GOT3 (cell line): Measurements from ENCODE around the gene RXFP3.
"Not testable (repeated sequence)": the region's sequence is repeated elsewhere in the genome, so short reads cannot be mapped to it uniquely, and the experiment has no call there.

Experiments
- DNase-seq: peaks from one replicate; lab custom pipeline; 2025; ENCODE audit warnings: mixed read lengths; lab: John Stamatoyannopoulos, UW

Gene RXFP3

DNA sequence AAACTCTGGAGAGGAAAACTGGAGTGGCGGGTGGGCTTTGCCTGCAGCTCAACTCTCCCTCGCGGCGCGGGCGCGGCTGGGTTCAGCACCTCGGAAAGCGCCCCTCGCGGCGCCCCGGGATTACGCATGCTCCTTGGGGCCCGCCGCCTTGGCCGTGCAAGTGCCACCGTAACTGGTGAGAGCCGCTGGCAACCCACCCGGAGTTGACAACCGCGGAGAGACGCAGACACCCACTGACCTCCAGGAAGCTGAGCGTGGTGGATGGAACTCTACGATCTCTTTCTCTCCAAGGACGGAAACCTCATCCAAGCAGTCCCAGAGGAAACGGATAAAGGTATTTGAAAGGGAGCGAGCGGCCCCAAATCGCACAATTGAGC is 194 bp upstream of the RXFP3 start:
- DNase-seq: no peak

- DNase-seq: no peak
Measured at GRCh38 chr5:33937017-33937706, 976 bp downstream of the RXFP3 start.

- no peak for DNase-seq
Measured at GRCh38 chr5:33937707-33938506, 1.7 kb downstream of the RXFP3 start.

DNA sequence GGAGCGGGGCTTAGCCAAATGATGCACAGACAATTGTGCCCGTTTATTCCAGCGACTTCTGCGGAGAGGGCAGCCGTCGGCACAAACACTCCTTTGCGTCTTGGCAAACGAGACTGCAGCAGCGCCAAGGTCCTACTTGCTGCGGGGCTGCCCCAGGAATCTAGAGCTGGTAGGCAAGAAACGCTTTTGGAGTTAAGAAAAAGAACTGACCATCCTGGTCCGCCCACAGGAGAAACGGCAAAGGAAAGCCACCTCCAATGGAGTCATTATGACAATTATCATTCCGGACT is 2.3 kb downstream of the RXFP3 start:
- no peak for DNase-seq

- DNase-seq: no peak
Measured at GRCh38 chr5:33938881-33939280, 2.7 kb downstream of the RXFP3 start.

DNA sequence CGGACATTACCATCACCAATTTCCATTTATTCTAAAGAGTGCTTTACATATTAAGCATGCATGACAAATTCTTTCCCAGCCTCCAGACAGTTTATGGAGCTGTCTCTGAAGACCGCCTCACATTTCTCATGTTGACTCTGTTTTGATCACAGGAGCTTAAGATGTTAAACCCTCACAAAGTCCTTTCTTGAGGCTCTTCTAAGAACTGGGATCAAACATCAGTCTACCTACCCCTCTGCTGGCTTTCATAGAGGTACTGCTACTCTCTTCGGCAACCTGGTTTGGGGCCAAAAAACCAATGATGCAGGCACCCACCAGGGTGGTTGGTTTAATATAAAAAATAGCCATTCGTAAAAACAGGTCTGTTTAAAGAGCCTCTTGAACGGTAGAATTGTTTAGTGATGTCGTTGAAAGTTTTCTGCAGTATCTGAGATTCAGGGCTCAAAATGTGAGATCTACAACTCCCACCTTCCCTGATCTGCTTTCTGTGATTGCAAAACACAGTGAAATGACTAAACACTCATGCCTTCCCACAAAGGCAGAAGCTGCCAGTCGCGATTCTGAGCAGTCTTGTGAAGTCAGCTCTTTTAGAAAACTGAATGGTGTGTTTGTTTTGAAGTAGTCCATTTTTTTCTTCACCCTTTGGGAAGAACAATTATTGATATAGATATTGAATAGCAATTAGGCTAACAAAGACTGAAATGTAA is 3.5 kb downstream of the RXFP3 start:
- no peak for DNase-seq

DNA sequence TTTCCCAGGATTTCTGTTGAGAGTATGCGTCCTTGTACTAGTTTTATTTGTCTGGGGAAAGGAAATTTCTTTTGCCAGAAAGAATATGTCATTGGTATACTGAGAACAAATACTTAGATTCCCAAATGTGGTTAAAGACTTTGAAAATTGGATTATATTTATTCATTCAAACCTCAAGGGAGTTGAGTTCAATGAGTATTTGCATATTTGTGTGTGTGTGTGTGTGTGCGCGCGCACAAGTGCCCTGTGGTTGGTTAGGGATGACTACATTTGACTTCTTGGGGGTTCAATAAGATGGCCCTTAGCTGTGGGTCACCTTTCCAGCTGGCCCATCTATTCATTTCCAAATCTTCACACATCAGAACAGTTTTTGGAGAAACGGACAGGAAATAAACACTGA is 4.9 kb downstream of the RXFP3 start:
- DNase-seq: no peak

DNA sequence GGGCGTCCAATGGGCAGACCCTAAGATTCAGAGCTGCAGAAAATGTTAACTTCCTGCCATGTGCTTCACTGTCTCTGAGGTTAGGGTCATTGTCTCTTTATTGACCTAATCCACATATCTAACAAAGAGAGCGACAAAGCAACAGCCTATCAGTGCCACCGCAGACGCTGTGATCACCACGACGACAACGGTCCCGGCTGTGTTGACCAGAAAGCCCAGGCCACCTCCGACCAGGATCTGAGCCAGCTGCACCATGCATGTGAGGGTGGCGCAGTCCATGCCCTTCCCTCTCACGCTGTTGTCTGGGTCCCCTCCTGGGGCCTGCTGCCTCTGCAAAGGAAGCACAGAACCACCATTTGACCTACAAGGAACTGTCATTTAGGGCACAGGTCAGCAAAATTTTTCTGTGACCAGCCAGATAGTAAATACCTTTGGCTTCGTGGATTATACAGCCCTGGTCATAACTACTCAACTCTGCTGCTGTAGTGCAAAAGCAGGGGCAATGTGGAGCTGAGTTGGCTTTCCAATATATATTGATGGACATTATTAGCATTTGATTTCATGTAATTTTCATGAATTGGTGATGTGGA is 8.5 kb downstream of the RXFP3 start:
- no peak for DNase-seq

GRCh38 chr5:33952175-33952574 is 16.0 kb downstream of the RXFP3 start:
- not testable (repeated sequence) for DNase-seq

GRCh38 chr5:33957577-33958150 is 21.5 kb downstream of the RXFP3 start:
- no peak for DNase-seq

DNA sequence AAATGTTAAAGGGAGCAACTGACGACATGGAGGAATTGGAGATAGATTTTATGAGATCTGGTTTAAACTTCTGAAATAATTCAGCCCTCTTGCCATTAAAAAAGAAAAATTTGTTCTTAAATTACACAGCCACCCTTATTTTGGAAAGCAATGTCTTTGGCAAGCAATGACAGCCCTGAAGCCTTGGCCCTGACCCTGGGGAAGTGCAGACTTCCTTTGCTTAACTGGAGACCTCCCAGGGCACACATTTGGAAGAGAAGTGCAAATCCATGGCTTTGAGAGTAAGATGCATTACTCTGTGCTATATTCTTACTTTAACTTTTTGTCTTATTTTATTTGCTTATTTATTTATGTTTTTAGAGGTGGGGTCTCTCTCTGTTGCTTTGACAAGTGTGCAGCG is 22.0 kb downstream of the RXFP3 start:
- DNase-seq: no peak

DNA sequence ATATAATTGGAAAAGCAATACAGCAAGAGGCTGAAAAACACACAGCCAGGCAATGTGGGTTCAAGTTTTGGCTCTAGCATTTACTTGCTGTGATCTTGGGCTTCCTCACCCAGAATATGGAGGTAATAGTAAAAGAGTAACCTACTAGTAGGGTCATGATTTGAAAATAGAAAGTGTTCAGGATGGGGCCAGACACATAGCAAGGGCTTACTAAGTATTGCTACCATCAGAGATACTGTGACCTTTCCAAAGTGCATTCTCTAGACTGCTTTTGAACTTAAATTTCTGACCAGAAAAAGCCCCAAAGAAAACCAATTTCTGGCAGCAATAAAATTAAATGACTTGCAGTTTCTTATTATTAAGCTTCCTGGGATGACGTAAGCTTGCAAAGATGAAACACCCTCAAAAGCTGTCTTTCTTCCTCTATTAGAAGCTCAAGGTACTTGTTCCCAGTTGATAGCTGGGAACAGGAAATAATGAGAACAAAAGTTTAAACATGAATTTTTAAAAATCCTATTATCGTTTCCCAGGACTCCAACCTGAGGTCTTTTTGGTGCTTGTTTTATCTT is 28.0 kb downstream of the RXFP3 start:
- no peak for DNase-seq

GRCh38 chr5:33966805-33967204 is 30.6 kb downstream of the RXFP3 start:
- DNase-seq: no peak

GRCh38 chr5:33968211-33969005 is 32.2 kb downstream of the RXFP3 start:
- no peak for DNase-seq

DNA sequence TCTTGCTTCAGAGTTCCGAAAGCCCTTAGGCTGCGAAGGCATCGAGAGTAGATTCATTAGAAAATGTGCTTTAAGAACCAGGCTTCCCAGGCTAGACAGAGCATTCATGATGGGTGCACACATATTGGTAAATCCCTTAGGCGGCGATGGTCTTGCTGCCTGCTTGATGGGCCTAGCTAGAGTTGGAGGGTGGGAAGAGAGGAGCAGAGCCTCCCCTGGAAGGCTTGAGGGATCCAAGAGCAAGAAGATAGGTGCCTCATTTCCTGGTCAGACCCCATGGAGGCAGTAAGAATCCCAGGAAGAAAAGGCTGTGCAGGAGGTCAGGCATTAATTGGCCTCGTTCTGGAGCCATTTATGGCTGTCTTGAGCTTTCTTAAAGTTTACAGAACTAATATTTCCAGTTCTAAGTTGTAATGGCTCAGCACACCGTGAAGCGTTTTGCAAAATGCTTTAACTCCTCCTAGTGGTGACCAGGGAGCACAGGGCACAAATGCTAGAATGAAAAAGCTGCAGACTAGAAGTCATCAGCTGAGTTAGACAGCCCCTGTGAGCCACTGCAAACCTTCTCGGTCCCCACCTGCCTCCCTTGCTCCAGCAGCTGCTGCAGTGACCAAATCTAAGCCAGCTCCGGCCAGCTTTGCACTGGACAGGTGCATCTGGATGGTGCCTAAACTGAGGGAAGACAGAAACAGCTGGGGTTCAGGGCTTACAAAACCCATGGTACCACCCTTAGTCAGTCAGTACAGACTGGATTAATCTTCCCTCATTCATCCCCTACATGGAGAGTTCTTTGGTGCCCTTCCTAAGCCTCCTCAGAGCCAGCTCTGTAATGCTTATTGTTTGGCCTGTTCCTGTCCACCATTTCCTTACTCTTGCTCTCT is 33.6 kb downstream of the RXFP3 start:
- no peak for DNase-seq

DNA sequence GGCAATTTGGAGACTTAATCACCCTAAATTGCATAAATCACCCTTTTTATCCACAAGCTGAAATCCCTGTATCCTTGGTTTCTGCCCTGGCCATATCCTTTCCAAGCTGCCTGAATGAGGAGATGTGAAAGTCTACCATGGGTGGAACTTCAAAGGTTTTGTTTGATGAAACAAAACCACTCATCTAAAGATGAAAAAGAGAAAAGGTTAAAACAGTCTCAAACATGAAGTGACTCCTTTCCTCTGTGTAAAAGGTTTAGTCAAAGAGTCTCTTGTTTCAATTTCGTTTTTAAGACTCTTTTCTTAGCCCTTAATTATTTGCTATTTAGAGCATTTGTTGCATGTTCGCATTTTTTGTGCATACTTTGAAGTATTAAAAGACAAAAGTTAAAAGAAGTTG is 37.1 kb downstream of the RXFP3 start:
- no peak for DNase-seq

DNA sequence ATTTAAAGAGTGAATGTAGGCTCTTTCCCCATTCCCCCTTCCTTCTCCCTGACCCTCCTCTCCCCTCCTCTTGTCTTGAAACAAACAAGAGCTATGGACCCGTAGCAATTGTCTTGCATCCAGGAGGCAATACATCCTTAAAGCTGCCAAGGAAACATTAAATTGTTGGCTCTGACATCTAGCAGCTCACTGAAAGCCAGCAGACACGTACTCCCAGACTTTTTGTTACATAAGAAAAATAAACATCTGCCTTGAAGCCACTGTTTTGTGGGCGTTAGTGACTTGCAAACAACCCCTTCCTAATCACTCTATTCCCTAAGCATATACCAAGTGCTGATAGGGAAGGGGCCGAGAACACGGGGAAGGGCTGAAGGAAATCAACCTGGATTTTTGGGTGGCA is 39.7 kb downstream of the RXFP3 start:
- DNase-seq: no peak

GRCh38 chr5:33976307-33976706 is 40.1 kb downstream of the RXFP3 start:
- DNase-seq: no peak

DNA sequence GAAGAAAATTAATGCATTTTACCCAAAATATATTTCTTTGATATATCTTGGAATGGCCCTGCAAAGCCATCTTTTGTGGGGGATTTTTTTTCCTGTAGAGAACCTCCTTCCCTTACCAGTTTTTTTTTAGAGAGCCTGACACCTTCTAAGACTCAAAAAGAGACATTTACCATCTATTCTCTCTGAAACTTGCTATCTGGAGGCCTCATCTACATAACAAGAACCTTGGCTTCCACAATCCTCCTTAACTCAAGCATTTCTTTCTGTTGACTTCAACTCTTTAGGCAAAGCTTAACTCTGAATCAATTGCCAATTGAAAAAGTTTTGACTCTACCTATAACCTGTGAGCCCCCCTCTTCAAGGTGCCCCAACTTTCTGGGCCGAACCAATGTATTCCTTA is 42.1 kb downstream of the RXFP3 start:
- no peak for DNase-seq

- no peak for DNase-seq
Measured at GRCh38 chr5:33980030-33980429, 43.8 kb downstream of the RXFP3 start.
